ENCODE results near the gene CTSH.
A peak's percentile ranks its signal among the peaks of the same experiment; 100 is the strongest.

The CTSH gene

GRCh38 chr15:78946493-78946892 is 1.6 kb upstream of the CTSH start:
- no peak for DNase-seq (ENCODE audit: low spot score)
- no peak overlapping the region for H3K27ac ChIP-seq
- POLR2A ChIA-PET (ENCODE audit: low non-redundant PET) = no interaction called here
- CTCF ChIA-PET = no interaction called here
- TF ChIP-seq CTCF (conservative IDR thresholded peaks at IDR 0.05; ENCODE audit: low read depth) = no peak

GRCh38 chr15:78944202-78944625 is 632 bp downstream of the CTSH start:
- ChIA-PET POLR2A (ENCODE audit: low non-redundant PET) (interaction anchor here (0.6 kb wide), 1 partner anchor 70 kb away, joined by 4 read pairs; no protein-coding TSS in a partner anchor), CTCF (interaction anchor here (0.6 to 2.3 kb wide), 5 partner anchors 33 to 135 kb away, joined by 3 to 10 read pairs (median 4); no protein-coding TSS in a partner anchor)
- no peak for TF ChIP-seq CTCF (conservative IDR thresholded peaks at IDR 0.05; ENCODE audit: low read depth)
- peak overlapping the region; percentile 2; the same call in 1 of the 2 replicates for H3K27ac ChIP-seq
- DNase-seq (ENCODE audit: low spot score) = no peak

- no peak for DNase-seq (ENCODE audit: low spot score)
- no peak overlapping the region for H3K27ac ChIP-seq
- CTCF ChIA-PET = interaction anchor here (0.7 to 2.3 kb wide), 4 partner anchors 33 to 108 kb away, joined by 3 to 10 read pairs (median 4); no protein-coding TSS in a partner anchor
- POLR2A ChIA-PET (ENCODE audit: low non-redundant PET) = no interaction called here
- TF ChIP-seq CTCF (conservative IDR thresholded peaks at IDR 0.05; ENCODE audit: low read depth) = no peak
These were observed 1.2 kb downstream of the CTSH start for GRCh38 chr15:78943692-78944091.

GRCh38 chr15:78942741-78943140 is 2.1 kb downstream of the CTSH start:
- POLR2A ChIA-PET (ENCODE audit: low non-redundant PET) = no interaction called here
- H3K27ac ChIP-seq = no peak overlapping the region
- TF ChIP-seq CTCF (conservative IDR thresholded peaks at IDR 0.05; ENCODE audit: low read depth) = no peak
- CTCF ChIA-PET = no interaction called here
- no peak for DNase-seq (ENCODE audit: low spot score)

- DNase-seq (ENCODE audit: low spot score) = no peak
- no peak overlapping the region for H3K27ac ChIP-seq
- ChIA-PET CTCF (no interaction called here), POLR2A (ENCODE audit: low non-redundant PET) (no interaction called here)
- TF ChIP-seq CTCF (conservative IDR thresholded peaks at IDR 0.05; ENCODE audit: low read depth) = no peak
These were observed 6.0 kb downstream of the CTSH start for GRCh38 chr15:78938658-78939488.

GRCh38 chr15:78937132-78937739 is 7.6 kb downstream of the CTSH start:
- no peak overlapping the region for H3K27ac ChIP-seq
- ChIA-PET POLR2A (ENCODE audit: low non-redundant PET) (no interaction called here), CTCF (interaction anchor here (0.6 to 0.7 kb wide), 3 partner anchors 26 to 625 kb away, joined by 3 to 4 read pairs (median 3); no protein-coding TSS in a partner anchor)
- no peak for TF ChIP-seq CTCF (conservative IDR thresholded peaks at IDR 0.05; ENCODE audit: low read depth)
- DNase-seq (ENCODE audit: low spot score) = no peak
